ENCODE data around the gene HOXB5.

DNA sequence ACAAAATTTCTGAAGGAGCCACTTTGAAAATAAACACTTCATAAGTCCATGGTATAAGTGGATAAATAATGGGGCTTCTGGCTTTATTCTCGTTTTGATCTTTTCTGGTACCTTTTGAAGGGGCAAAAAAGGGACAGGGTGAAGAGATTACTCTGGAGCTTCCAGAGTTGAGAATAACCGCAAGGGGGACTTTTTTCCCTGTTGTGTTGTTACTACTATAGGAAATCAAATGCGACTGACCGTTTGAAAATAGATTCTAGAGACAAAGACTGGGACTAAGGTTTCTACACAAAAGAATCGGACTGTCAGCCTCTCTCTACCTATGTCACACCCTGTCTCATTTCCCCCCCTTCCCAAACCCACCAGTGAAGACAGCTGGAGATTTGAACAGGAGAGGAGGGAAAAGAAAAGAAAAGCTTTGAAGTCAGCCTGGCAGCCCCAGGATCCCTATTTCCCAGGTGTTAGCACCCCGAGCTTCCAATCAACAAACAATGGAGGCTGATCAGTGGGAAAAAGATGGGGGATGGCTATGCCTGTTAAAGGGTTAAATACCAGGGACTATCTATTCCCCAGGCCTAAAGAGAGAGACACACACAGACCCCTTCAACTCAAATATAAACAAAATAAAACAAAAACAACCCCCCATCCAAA, 23.8 kb downstream of the HOXB5 start:
- TF ChIP-seq, protein P1, sequence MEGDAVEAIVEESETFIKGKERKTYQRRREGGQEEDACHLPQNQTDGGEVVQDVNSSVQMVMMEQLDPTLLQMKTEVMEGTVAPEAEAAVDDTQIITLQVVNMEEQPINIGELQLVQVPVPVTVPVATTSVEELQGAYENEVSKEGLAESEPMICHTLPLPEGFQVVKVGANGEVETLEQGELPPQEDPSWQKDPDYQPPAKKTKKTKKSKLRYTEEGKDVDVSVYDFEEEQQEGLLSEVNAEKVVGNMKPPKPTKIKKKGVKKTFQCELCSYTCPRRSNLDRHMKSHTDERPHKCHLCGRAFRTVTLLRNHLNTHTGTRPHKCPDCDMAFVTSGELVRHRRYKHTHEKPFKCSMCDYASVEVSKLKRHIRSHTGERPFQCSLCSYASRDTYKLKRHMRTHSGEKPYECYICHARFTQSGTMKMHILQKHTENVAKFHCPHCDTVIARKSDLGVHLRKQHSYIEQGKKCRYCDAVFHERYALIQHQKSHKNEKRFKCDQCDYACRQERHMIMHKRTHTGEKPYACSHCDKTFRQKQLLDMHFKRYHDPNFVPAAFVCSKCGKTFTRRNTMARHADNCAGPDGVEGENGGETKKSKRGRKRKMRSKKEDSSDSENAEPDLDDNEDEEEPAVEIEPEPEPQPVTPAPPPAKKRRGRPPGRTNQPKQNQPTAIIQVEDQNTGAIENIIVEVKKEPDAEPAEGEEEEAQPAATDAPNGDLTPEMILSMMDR (conservative IDR thresholded peaks at IDR 0.05 in 1 of 2, IDR thresholded peaks at IDR 0.05 in 1 of 2; ENCODE audit: extremely low read depth in 1 of 2, insufficient read depth in 1 of 2, low read depth in 1 of 2, low read length in 2 of 2) = no peak
- no peak for TF ChIP-seq EZH2 (IDR thresholded peaks at IDR 0.05; ENCODE audit: borderline replicate concordance, low read length)
